Measurements from ENCODE around the gene OSBPL6.

DNA sequence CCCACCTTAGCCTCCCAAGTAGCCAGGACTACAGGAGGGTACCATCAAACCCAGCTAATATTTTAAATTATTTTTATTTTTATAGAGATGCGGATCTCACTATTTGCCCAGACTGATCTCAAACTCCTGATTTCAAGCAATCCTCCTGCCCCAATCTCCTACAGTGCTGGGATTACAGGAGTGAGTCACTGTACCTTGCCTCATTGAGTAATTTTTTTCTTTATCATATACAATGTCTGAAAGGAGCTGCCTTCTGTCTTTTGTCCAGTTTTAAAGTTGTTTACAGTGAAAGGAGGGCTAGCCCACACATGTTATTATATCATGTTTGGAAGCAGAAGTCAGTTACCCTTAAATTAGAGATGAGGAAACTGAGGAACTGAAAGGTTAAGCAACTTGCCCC is 224.1 kb downstream of the OSBPL6 start:
- no peak for TF ChIP-seq RBM22 (IDR thresholded peaks at IDR 0.05; ENCODE audit: low read depth, low read length, poor library complexity, severe bottlenecking)
- TF ChIP-seq, protein P1, sequence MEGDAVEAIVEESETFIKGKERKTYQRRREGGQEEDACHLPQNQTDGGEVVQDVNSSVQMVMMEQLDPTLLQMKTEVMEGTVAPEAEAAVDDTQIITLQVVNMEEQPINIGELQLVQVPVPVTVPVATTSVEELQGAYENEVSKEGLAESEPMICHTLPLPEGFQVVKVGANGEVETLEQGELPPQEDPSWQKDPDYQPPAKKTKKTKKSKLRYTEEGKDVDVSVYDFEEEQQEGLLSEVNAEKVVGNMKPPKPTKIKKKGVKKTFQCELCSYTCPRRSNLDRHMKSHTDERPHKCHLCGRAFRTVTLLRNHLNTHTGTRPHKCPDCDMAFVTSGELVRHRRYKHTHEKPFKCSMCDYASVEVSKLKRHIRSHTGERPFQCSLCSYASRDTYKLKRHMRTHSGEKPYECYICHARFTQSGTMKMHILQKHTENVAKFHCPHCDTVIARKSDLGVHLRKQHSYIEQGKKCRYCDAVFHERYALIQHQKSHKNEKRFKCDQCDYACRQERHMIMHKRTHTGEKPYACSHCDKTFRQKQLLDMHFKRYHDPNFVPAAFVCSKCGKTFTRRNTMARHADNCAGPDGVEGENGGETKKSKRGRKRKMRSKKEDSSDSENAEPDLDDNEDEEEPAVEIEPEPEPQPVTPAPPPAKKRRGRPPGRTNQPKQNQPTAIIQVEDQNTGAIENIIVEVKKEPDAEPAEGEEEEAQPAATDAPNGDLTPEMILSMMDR (IDR thresholded peaks at IDR 0.05 in 2 of 3, conservative IDR thresholded peaks at IDR 0.05 in 1 of 3; ENCODE audit: insufficient read depth in 2 of 3, low read depth in 1 of 3, low read length in 3 of 3) = no peak
- TF ChIP-seq CGGBP1 (CRISPR knock-in tag; IDR thresholded peaks at IDR 0.05) = no peak
- TF ChIP-seq ZKSCAN8 (CRISPR knock-in tag; IDR thresholded peaks at IDR 0.05) = no peak
- TF ChIP-seq GABPA (tag; conservative IDR thresholded peaks at IDR 0.05; ENCODE audit: low read depth) = no peak
- no peak for TF ChIP-seq ZNF395 (CRISPR knock-in tag; IDR thresholded peaks at IDR 0.05)
